IMR-90 (cell line): ENCODE results near the gene DISP2. TPM values are rescaled to one million over a fixed set of nuclear protein-coding genes. Genes with fewer than 3 reads are reported as not detected.

Source experiments
- ATAC-seq: fragments of 200-7000 bp; cut with Tn5 transposase; 2 replicates; pipeline ENCODE4 v1.9.1; 2020; ENCODE audit warnings: low read depth, mild to moderate bottlenecking, moderate library complexity
- BruUV-seq: library from RNA; stranded (reverse); fragments of 400-500 nt; replicated peaks from 2 replicates; lab custom pipeline; 2021; lab: Mats Ljungman, UMichigan
- CTCF ChIA-PET: fragments of 300-600 bp; formaldehyde crosslinking; extraction: SDS; loops from one replicate; lab custom pipeline; 2021; ENCODE audit warnings: antibody characterized with exemption; lab: Yijun Ruan, JAX
- POLR2A ChIA-PET: fragments of 300-600 bp; sonication (Branson Sonifier 250); formaldehyde crosslinking; loops from one replicate; lab custom pipeline; 2022; ENCODE audit warnings: antibody characterized with exemption; ENCODE audit not compliant: unreplicated experiment; lab: Charles Lee
- DNase-seq: peaks from one replicate; pipeline ENCODE4 v3.0.0; 2013
- H2AFZ ChIP-seq: replicated peaks from 2 replicates; pipeline ENCODE3; 2013; ENCODE audit warnings: low read length, mild to moderate bottlenecking; ENCODE audit not compliant: poor library complexity
- H2AK5ac ChIP-seq: 2 replicates; pipeline ENCODE4 v1.6.1; 2013; ENCODE audit warnings: low read depth, low read length, inconsistent platforms
- H2AK9ac ChIP-seq: replicated peaks from 2 replicates; pipeline ENCODE3; 2013; ENCODE audit warnings: mild to moderate bottlenecking, low read depth, low read length, moderate library complexity; ENCODE audit not compliant: poor library complexity
- H2BK120ac ChIP-seq: 2 replicates; pipeline ENCODE4 v1.6.1; 2013; ENCODE audit warnings: low read depth, low read length, inconsistent platforms
- H2BK15ac ChIP-seq: 3 replicates; pipeline ENCODE4 v1.6.1; 2013; ENCODE audit warnings: low read depth, low read length, inconsistent platforms
- H2BK20ac ChIP-seq: 2 replicates; pipeline ENCODE4 v1.6.1; 2013; ENCODE audit warnings: low read depth, mild to moderate bottlenecking, inconsistent platforms, low read length, moderate library complexity
- H2BK5ac ChIP-seq: 2 replicates; pipeline ENCODE4 v1.6.1; 2013; ENCODE audit warnings: mild to moderate bottlenecking, low read depth, low read length, inconsistent platforms; ENCODE audit not compliant: poor library complexity, severe bottlenecking
- H3K14ac ChIP-seq: replicated peaks from 2 replicates; pipeline ENCODE4 v1.6.1; 2013; ENCODE audit warnings: low read depth, low read length, inconsistent platforms
- H3K18ac ChIP-seq: 2 replicates; pipeline ENCODE4 v1.6.1; 2013; ENCODE audit warnings: low read depth, low read length, control low read depth
- H3K23ac ChIP-seq: 2 replicates; pipeline ENCODE4 v1.6.1; 2013; ENCODE audit warnings: low read depth, low read length, inconsistent platforms
- H3K27ac ChIP-seq: 2 replicates; pipeline ENCODE4 v1.5.1; 2013; ENCODE audit warnings: mild to moderate bottlenecking, control low read depth, low read length; ENCODE audit not compliant: insufficient read depth
- H3K27me3 ChIP-seq: 2 replicates; pipeline ENCODE4 v1.6.1; 2013; ENCODE audit warnings: low read length; ENCODE audit not compliant: control insufficient read depth, insufficient read depth
- H3K36me3 ChIP-seq: 2 replicates; pipeline ENCODE4 v1.6.1; 2013; ENCODE audit warnings: low read length, mixed read lengths; ENCODE audit not compliant: control insufficient read depth, insufficient read depth
- H3K4ac ChIP-seq: 2 replicates; pipeline ENCODE4 v1.6.1; 2013; ENCODE audit warnings: low read depth, low read length, inconsistent platforms
- H3K4me1 ChIP-seq: 2 replicates; pipeline ENCODE4 v1.6.1; 2013; ENCODE audit warnings: low read length, mixed read lengths; ENCODE audit not compliant: control insufficient read depth, insufficient read depth
- H3K4me2 ChIP-seq: 2 replicates; pipeline ENCODE4 v1.6.1; 2013; ENCODE audit warnings: low read depth, mild to moderate bottlenecking, control low read depth, low read length, moderate library complexity
- H3K4me3 ChIP-seq: 2 replicates; pipeline ENCODE4 v1.5.1; 2013; ENCODE audit warnings: low read depth, mild to moderate bottlenecking, control low read depth, low read length, moderate library complexity; ENCODE audit not compliant: insufficient read depth
- H3K56ac ChIP-seq: 2 replicates; pipeline ENCODE4 v1.6.1; 2013; ENCODE audit warnings: low read length, inconsistent platforms; ENCODE audit not compliant: insufficient read depth; ENCODE audit errors: extremely low read depth
- H3K79me1 ChIP-seq, 2 experiments: 2 replicates each; pipeline ENCODE4 v1.6.1; 2013; ENCODE audit warnings: low read length in 2 of 2, inconsistent platforms in 1 of 2, low read depth in 1 of 2
- H3K9ac ChIP-seq: 2 replicates; pipeline ENCODE4 v1.6.1; 2013; ENCODE audit warnings: low read depth, low read length, control low read depth
- H3K9me1 ChIP-seq: 2 replicates; pipeline ENCODE4 v1.6.1; 2013; ENCODE audit warnings: low read length, inconsistent platforms; ENCODE audit not compliant: insufficient read depth
- H3K9me3 ChIP-seq: 2 replicates; pipeline ENCODE4 v1.6.1; 2013; ENCODE audit warnings: low read length; ENCODE audit not compliant: control insufficient read depth, insufficient read depth
- H4K20me1 ChIP-seq: 2 replicates; pipeline ENCODE4 v1.6.1; 2013; ENCODE audit warnings: low read length, inconsistent platforms; ENCODE audit not compliant: insufficient read depth
- H4K5ac ChIP-seq: 2 replicates; pipeline ENCODE4 v1.6.1; 2013; ENCODE audit warnings: mild to moderate bottlenecking, low read depth, low read length, control low read depth
- H4K8ac ChIP-seq, 2 experiments: 2 replicates each; pipeline ENCODE4 v1.6.1; 2013; ENCODE audit warnings: low read depth in 2 of 2, low read length in 2 of 2, control low read depth in 1 of 2, inconsistent platforms in 1 of 2
- H4K91ac ChIP-seq: 2 replicates; pipeline ENCODE4 v1.6.1; 2013; ENCODE audit warnings: low read depth, low read length, inconsistent platforms; ENCODE audit not compliant: insufficient read depth
- ELK1 ChIP-seq: fragments of 150-350 bp; IDR thresholded peaks from 2 replicates; pipeline ENCODE4 v1.6.1; 2016; ENCODE audit warnings: low read depth, mild to moderate bottlenecking, low read length, moderate library complexity, borderline replicate concordance
- FOS ChIP-seq: fragments of 150-350 bp; IDR thresholded peaks from 2 replicates; pipeline ENCODE4 v1.6.1; 2016; ENCODE audit warnings: low read depth, low read length
- MAZ ChIP-seq: IDR thresholded peaks from 2 replicates; pipeline ENCODE4 v1.6.1; 2012; ENCODE audit warnings: low read depth, mild to moderate bottlenecking, low read length, improper control_type of control experiment, moderate library complexity, borderline replicate concordance
- NFE2L2 ChIP-seq: fragments of 150-350 bp; IDR thresholded peaks from 2 replicates; pipeline ENCODE4 v1.6.1; 2016; ENCODE audit warnings: low read depth, mild to moderate bottlenecking, low read length
- POLR2A ChIP-seq: IDR thresholded peaks from 2 replicates; pipeline ENCODE4 v1.6.1; 2012; ENCODE audit warnings: mild to moderate bottlenecking, low read depth, low read length
- RCOR1 ChIP-seq: IDR thresholded peaks from 2 replicates; pipeline ENCODE4 v1.6.1; 2012; ENCODE audit warnings: mild to moderate bottlenecking, low read length, improper control_type of control experiment; ENCODE audit not compliant: insufficient replicate concordance
- RFX5 ChIP-seq: IDR thresholded peaks from 2 replicates; pipeline ENCODE4 v1.8.0; 2012; ENCODE audit warnings: low read depth, mild to moderate bottlenecking, low read length, moderate library complexity
- SMC3 ChIP-seq: fragments of 150-350 bp; IDR thresholded peaks from 2 replicates; pipeline ENCODE4 v1.6.1; 2016; ENCODE audit warnings: low read depth, mild to moderate bottlenecking, antibody characterized with exemption, low read length, moderate library complexity
- WGBS, 2 experiments: methylation state at CpG; one replicate each; pipeline versions ENCODE4 v1.1.5 to v1.1.7; 2013; ENCODE audit warnings: missing lambda C conversion rate in 2 of 2; ENCODE audit not compliant: insufficient read length in 1 of 2; ENCODE audit errors: extremely low coverage in 2 of 2; 5-methylcytosine and 5-hydroxymethylcytosine counted together
- dilution Hi-C: fragments of 300-500 bp; cut with HindIII; formaldehyde crosslinking; loops from one replicate; pipeline ENCODE4 v1.14.3; 2018; ENCODE audit warnings: low sequenced_read_pairs; ENCODE audit not compliant: unreplicated experiment
- in situ Hi-C: fragments of 300-500 bp; cut with MboI; formaldehyde crosslinking; loops from 3 replicates; pipeline ENCODE4 v1.14.3; 2019; ENCODE audit warnings: low sequenced_read_pairs, inconsistent platforms, mixed read lengths
- intact Hi-C: fragments of 100-400 bp; cut with micrococcal nuclease; formaldehyde crosslinking; loops from 2 replicates; pipeline ENCODE4 v1.10.0; 2022
- polyA plus RNA-seq, 3 experiments: library from polyadenylated mRNA; depleted of rRNA; stranded (reverse); fragments of >200 nt; gene quantifications; 2 replicates each; pipeline ENCODE4 v1.2.3, GENCODE V29; 2012; ENCODE audit warnings: low replicate concordance in 1 of 3
- total RNA-seq: library from RNA; depleted of rRNA; stranded (reverse); fragments of >200 nt; gene quantifications from 2 replicates; pipeline ENCODE4 v1.2.3, GENCODE V29; 2012
- TF ChIP-seq, protein P1 (sequence below): conservative IDR thresholded peaks from 2 replicates; pipeline ENCODE4 v1.5.1; 2012; ENCODE audit warnings: mild to moderate bottlenecking, low read depth, low read length, improper control_type of control experiment

The DISP2 gene
- total and polyA plus RNA-seq, 2 of the 4 experiments (the other 2 are of a cell fraction), result 0.34 to 0.36 TPM

DNA sequence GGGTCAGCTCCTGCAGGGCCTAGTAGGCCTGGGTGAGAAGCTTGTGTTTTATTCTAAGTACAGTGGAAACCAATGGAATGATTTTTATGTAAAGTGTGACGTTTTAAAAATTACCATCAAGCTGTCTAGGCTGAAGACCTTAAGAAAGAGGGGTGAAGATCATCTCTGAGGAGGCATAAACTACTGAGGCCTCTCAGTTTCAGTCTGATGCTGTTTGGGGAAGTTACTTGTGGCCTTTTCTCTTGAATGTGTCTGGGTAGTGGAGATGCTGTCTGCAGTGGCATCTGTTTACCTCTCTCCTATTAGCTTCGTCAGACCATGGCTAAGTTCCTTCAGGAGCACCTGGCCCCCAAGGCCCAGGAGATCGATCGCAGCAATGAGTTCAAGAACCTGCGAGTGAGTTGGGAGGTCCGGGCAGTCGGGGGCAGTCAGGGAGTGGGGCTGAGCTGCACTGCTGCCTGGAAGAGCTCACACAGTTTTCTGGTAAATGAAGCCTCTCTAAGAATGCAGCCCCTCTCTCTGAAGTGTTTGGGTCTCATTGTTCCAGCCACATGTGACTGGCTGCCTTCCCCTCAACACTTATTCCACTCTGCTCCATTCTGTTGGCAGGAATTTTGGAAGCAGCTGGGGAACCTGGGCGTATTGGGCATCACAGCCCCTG lies 49.4 kb downstream of the DISP2 start:
- Histone ChIP-seq H3K9me1 (no peaks in the 10 kb centered on the region), H3K4ac (no peak overlapping the region), H3K14ac (no peak overlapping the region), H2BK20ac (no peak overlapping the region), H3K4me1 (peaks cover 3% of the 10 kb centered on the region), H2BK120ac (no peak overlapping the region), H2AFZ (no peak overlapping the region), H3K9me3 (no peaks in the 10 kb centered on the region), H3K9ac (no peak overlapping the region), H2BK5ac (no peak overlapping the region), H3K18ac (no peak overlapping the region), H3K56ac (no peak overlapping the region), H3K4me2 (no peak overlapping the region; the same call in 1 of the 2 replicates), H2BK15ac (no peak overlapping the region), H4K5ac (no peak overlapping the region), H4K8ac (no peak overlapping the region), H3K23ac (peak overlapping the region; percentile 28; the same call in 1 of the 2 replicates), H4K91ac (no peak overlapping the region), H3K27me3 (no peaks in the 10 kb centered on the region), H4K20me1 (no peaks in the 10 kb centered on the region), H2AK9ac (no peak overlapping the region), H3K4me3 (no peak overlapping the region), H3K36me3 (peaks cover 21% of the 10 kb centered on the region), H2AK5ac (no peak overlapping the region), H3K27ac (no peak overlapping the region), H3K79me1 (peaks cover 12 to 43% of the 10 kb centered on the region in 2 experiments)
- DNase-seq (no peak), ATAC-seq (no peak)
- no TSS peak for BruUV-seq
- intact Hi-C loops (loop anchor here (5.0 kb wide), 1 partner anchor 85 kb away; the partner anchor contains the start of gene INAFM2), in situ Hi-C loops (no loop called here), dilution Hi-C loops (no loop called here)
- no CpG with 5 or more reads among the region's 8 CpGs for WGBS, 2 experiments
- CTCF ChIA-PET, result no interaction called here
- POLR2A ChIA-PET, result interaction anchor here (0.6 to 1.1 kb wide), 2 partner anchors 18 to 301 kb away, joined by 4 read pairs; no protein-coding TSS in a partner anchor
- TF ChIP-seq, protein P1, sequence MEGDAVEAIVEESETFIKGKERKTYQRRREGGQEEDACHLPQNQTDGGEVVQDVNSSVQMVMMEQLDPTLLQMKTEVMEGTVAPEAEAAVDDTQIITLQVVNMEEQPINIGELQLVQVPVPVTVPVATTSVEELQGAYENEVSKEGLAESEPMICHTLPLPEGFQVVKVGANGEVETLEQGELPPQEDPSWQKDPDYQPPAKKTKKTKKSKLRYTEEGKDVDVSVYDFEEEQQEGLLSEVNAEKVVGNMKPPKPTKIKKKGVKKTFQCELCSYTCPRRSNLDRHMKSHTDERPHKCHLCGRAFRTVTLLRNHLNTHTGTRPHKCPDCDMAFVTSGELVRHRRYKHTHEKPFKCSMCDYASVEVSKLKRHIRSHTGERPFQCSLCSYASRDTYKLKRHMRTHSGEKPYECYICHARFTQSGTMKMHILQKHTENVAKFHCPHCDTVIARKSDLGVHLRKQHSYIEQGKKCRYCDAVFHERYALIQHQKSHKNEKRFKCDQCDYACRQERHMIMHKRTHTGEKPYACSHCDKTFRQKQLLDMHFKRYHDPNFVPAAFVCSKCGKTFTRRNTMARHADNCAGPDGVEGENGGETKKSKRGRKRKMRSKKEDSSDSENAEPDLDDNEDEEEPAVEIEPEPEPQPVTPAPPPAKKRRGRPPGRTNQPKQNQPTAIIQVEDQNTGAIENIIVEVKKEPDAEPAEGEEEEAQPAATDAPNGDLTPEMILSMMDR, result no peak
- TF ChIP-seq NFE2L2 (no peak), FOS (no peak), MAZ (no peak), POLR2A (no peak), RCOR1 (no peak), ELK1 (no peak), RFX5 (no peak), SMC3 (no peak)
